ENCODE measurements around the gene TBCC. TPM values are rescaled to one million over a fixed set of nuclear protein-coding genes. Genes with fewer than 3 reads are reported as not detected.

Gene TBCC
- total and polyA plus RNA-seq, 2 of the 13 experiments (the other 11 are each of a cell fraction or from before 2014, with no cell fraction given): 14.8 to 36.1 TPM

DNA sequence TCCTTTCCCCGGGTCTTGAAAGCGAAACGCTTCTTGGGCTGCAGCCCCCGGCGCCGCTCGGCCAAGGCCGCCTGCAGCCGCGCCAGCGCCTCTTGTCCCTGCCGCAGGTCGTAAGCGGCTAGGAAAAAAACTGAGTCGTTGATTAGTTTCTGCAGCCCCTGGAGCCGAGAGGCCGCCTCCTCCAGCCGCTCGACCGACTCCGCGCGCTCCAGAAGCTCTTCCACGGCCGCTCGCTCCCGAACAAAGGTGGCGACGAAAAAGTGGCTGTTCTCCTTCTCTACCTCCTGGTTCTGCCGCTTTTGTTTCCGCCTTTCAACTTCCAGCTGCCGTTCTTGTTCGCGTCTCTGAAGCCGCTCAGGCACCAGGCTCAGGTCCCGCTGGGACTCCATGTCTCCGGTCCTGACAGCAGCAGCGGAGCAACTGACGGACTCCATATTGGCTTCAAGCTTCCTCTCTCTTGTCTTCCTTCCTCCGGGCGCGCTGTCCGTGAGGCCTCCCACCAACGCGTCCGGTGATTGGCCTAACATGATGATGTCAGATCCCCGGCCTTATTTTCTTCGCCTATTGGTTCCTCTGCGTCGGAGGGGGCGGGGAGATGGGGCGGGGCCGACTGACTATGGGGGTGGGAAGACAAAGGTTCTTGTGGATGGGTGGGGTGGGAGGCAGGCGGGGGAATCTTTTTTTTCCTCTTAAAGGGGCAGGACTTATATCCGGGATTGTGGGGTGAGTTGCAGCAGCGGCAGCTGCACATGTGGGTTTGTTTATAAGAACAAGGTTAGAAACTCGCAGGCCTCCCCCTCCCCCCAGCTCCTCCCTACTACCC, at the start of gene TBCC (continued):
- TF ChIP-seq ZNF431 (CRISPR knock-in tag; IDR thresholded peaks at IDR 0.05; ENCODE audit: borderline replicate concordance, low read depth): no peak
- TF ChIP-seq ZNF704 (CRISPR knock-in tag; IDR thresholded peaks at IDR 0.05; ENCODE audit: borderline replicate concordance): 0 out of 2 replicates have a peak, but pooled peaks have one; percentile 74
- no peak for TF ChIP-seq ZNF468 (CRISPR knock-in tag; IDR thresholded peaks at IDR 0.05)
- TF ChIP-seq SIX1 (CRISPR knock-in tag; IDR thresholded peaks at IDR 0.05; ENCODE audit: borderline replicate concordance): no peak
- no peak for TF ChIP-seq HOXA7 (CRISPR knock-in tag; IDR thresholded peaks at IDR 0.05)
- TF ChIP-seq ZNF180 (CRISPR knock-in tag; IDR thresholded peaks at IDR 0.05; ENCODE audit: borderline replicate concordance, low read depth): 0 out of 2 replicates have a peak, but pooled peaks have one; percentile 17
- peak; percentile 43 for TF ChIP-seq AHR (CRISPR knock-in tag; IDR thresholded peaks at IDR 0.05)
- TF ChIP-seq ZNF138 (CRISPR knock-in tag; IDR thresholded peaks at IDR 0.05; ENCODE audit: low read depth): no peak
- 0 out of 2 replicates have a peak, but pooled peaks have one; percentile 64 for TF ChIP-seq ZNF235 (CRISPR knock-in tag; IDR thresholded peaks at IDR 0.05; ENCODE audit: borderline replicate concordance)
- peak; percentile 32 for TF ChIP-seq ATF7 (IDR thresholded peaks at IDR 0.05)
- TF ChIP-seq ATF7 (CRISPR knock-in tag; IDR thresholded peaks at IDR 0.05): peak; percentile 64; the same call in 1 of the 2 replicates
- TF ChIP-seq TOE1 (CRISPR knock-in tag; IDR thresholded peaks at IDR 0.05): no peak
- TF ChIP-seq, protein P1, sequence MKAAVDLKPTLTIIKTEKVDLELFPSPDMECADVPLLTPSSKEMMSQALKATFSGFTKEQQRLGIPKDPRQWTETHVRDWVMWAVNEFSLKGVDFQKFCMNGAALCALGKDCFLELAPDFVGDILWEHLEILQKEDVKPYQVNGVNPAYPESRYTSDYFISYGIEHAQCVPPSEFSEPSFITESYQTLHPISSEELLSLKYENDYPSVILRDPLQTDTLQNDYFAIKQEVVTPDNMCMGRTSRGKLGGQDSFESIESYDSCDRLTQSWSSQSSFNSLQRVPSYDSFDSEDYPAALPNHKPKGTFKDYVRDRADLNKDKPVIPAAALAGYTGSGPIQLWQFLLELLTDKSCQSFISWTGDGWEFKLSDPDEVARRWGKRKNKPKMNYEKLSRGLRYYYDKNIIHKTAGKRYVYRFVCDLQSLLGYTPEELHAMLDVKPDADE (CRISPR knock-in tag; IDR thresholded peaks at IDR 0.05): no peak; the same call in 1 of the 2 replicates
- peak; percentile 75 for TF ChIP-seq ETV5 (CRISPR knock-in tag; IDR thresholded peaks at IDR 0.05; ENCODE audit: borderline replicate concordance)
- TF ChIP-seq ZBTB20 (CRISPR knock-in tag; IDR thresholded peaks at IDR 0.05; ENCODE audit: borderline replicate concordance, low read depth): no peak
- no peak; the same call in 1 of the 2 replicates for TF ChIP-seq CTCF (CRISPR knock-in tag; IDR thresholded peaks at IDR 0.05)
- 0 out of 2 replicates have a peak, but pooled peaks have one; percentile 64 for TF ChIP-seq ZNF75D (CRISPR knock-in tag; IDR thresholded peaks at IDR 0.05; ENCODE audit: borderline replicate concordance)
- no peak for TF ChIP-seq DBP (CRISPR knock-in tag; IDR thresholded peaks at IDR 0.05; ENCODE audit: not compliant biosample characterization)
- TF ChIP-seq, protein P2, sequence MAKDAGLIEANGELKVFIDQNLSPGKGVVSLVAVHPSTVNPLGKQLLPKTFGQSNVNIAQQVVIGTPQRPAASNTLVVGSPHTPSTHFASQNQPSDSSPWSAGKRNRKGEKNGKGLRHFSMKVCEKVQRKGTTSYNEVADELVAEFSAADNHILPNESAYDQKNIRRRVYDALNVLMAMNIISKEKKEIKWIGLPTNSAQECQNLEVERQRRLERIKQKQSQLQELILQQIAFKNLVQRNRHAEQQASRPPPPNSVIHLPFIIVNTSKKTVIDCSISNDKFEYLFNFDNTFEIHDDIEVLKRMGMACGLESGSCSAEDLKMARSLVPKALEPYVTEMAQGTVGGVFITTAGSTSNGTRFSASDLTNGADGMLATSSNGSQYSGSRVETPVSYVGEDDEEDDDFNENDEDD (CRISPR knock-in tag; IDR thresholded peaks at IDR 0.05; ENCODE audit: borderline replicate concordance): peak; percentile 59; the same call in 1 of the 2 replicates
- no peak for TF ChIP-seq HDAC6 (IDR thresholded peaks at IDR 0.05; ENCODE audit: low read depth, low read length)
